ENCODE data around the gene ANAPC13.

GRCh38 chr3:134504132-134504531 lies 18.3 kb upstream of the ANAPC13 start:
- TF ChIP-seq REST (IDR thresholded peaks at IDR 0.05; ENCODE audit: borderline replicate concordance) (no peak), RAD21 (conservative IDR thresholded peaks at IDR 0.05) (no peak)

Data from neural cell (in vitro differentiated cells).